A549 (cell line): ENCODE data around the gene SLC38A2. TPM values are rescaled to one million over a fixed set of nuclear protein-coding genes. Genes with fewer than 3 reads are reported as not detected.

Source experiments
- ATAC-seq, 2 experiments: fragments of 200-7000 bp in 1 of 2; fragments of >200 bp in 1 of 2; cut with Nextera tagmentation in 1 of 2; cut with Tn5 transposase in 1 of 2; 3 replicates each; pipeline versions ENCODE4 v1.8.0 to v1.9.1; 2018 to 2020; ENCODE audit warnings: mild to moderate bottlenecking in 1 of 2, moderate library complexity in 1 of 2
- CTCF ChIA-PET: fragments of 300-600 bp; sonication (Branson Sonifier 250); formaldehyde crosslinking; extraction: SDS; loops from one replicate; lab custom pipeline; 2021; ENCODE audit warnings: antibody characterized with exemption, inconsistent platforms; lab: Yijun Ruan, JAX
- POLR2A ChIA-PET: fragments of 350-600 bp; formaldehyde crosslinking; extraction: SDS; loops from one replicate; lab custom pipeline; 2021; ENCODE audit warnings: antibody characterized with exemption, inconsistent platforms; lab: Yijun Ruan, JAX
- DNase-seq, 2 experiments: peaks; one replicate each; pipeline versions ENCODE4 v3.0.0 to v3.0.0-alpha.2; 2011 to 2016; ENCODE audit warnings: low read depth in 1 of 2, low spot score in 1 of 2
- FAIRE-seq: peaks from 2 replicates; lab custom pipeline; 2011; peaks lifted over from hg19 to GRCh38; lab: Jason Lieb, UNC
- H3K27ac ChIP-seq, 2 experiments: fragments of >200 bp; sonication (Bioruptor Twin); formaldehyde crosslinking; 3 replicates each; pipeline ENCODE4 v1.5.1; 2016 to 2017
- H3K4me1 ChIP-seq: fragments of >200 bp; sonication (Bioruptor Twin); formaldehyde crosslinking; 3 replicates; pipeline ENCODE4 v1.6.1; 2016
- H3K4me2 ChIP-seq: fragments of >200 bp; sonication (Bioruptor Twin); formaldehyde crosslinking; 3 replicates; pipeline ENCODE4 v1.6.1; 2016
- H3K4me3 ChIP-seq: fragments of >200 bp; sonication (Bioruptor Twin); formaldehyde crosslinking; 3 replicates; pipeline ENCODE4 v1.5.1; 2016
- H3K9me3 ChIP-seq: fragments of >200 bp; sonication (Bioruptor Twin); formaldehyde crosslinking; 3 replicates; pipeline ENCODE4 v1.6.1; 2016
- BCL3 ChIP-seq: fragments of >200 bp; sonication (Bioruptor Twin); formaldehyde crosslinking; IDR thresholded peaks from 3 replicates; pipeline ENCODE4 v1.6.1; 2016
- ELK1 ChIP-seq: fragments of 150-350 bp; IDR thresholded peaks from 2 replicates; pipeline ENCODE4 v1.6.1; 2014; ENCODE audit warnings: low read depth, mild to moderate bottlenecking, low read length
- ESRRA ChIP-seq: fragments of 150-350 bp; IDR thresholded peaks from 2 replicates; pipeline ENCODE4 v1.6.1; 2014; ENCODE audit warnings: mild to moderate bottlenecking, low read length, borderline replicate concordance
- FOSL2 ChIP-seq, 2 experiments: fragments of 450-650 bp in 1 of 2; fragments of >200 bp in 1 of 2; sonication (Bioruptor Twin) in 1 of 2; formaldehyde crosslinking; IDR thresholded peaks; 2 replicates each; pipeline versions ENCODE4 v1.5.0 to v1.6.1; 2016 to 2020; ENCODE audit warnings: mild to moderate bottlenecking in 1 of 2, moderate library complexity in 1 of 2
- FOXS1 ChIP-seq: fragments of 250-450 bp; sonication (Bioruptor Pico); IDR thresholded peaks from 2 replicates; pipeline ENCODE4 v1.5.0; 2020; ENCODE audit warnings: mild to moderate bottlenecking, moderate library complexity
- HES2 ChIP-seq: fragments of >200 bp; sonication (Bioruptor Twin); formaldehyde crosslinking; IDR thresholded peaks from 2 replicates; pipeline ENCODE4 v1.6.1; 2016
- HOXA7 ChIP-seq: fragments of 250-450 bp; sonication (Bioruptor Pico); IDR thresholded peaks from 2 replicates; pipeline ENCODE4 v1.5.0; 2020; ENCODE audit warnings: mild to moderate bottlenecking, moderate library complexity
- HOXB5 ChIP-seq: fragments of 250-450 bp; sonication (Bioruptor Pico); IDR thresholded peaks from 2 replicates; pipeline ENCODE4 v1.5.0; 2020; ENCODE audit warnings: mild to moderate bottlenecking, moderate library complexity
- KDM5A ChIP-seq: fragments of 200-600 bp; sonication (generic); IDR thresholded peaks from 2 replicates; pipeline ENCODE4 v1.6.1; 2016; ENCODE audit warnings: antibody characterized with exemption, mild to moderate bottlenecking
- MAX ChIP-seq: IDR thresholded peaks from 2 replicates; pipeline ENCODE4 v1.6.1; 2012
- MAZ ChIP-seq: fragments of 150-350 bp; IDR thresholded peaks from 2 replicates; pipeline ENCODE4 v1.6.1; 2014; ENCODE audit warnings: antibody characterized with exemption, low read depth, low read length, borderline replicate concordance
- NFE2L2 ChIP-seq: fragments of 150-350 bp; conservative IDR thresholded peaks from 2 replicates; pipeline ENCODE4 v1.6.1; 2014; ENCODE audit warnings: low read length
- PBX3 ChIP-seq: IDR thresholded peaks from 2 replicates; pipeline ENCODE4 v1.6.1; 2012
- POLR2A ChIP-seq: IDR thresholded peaks from 2 replicates; pipeline ENCODE4 v1.6.1; 2012; ENCODE audit warnings: mild to moderate bottlenecking, low read length
- POLR2AphosphoS2 ChIP-seq: conservative IDR thresholded peaks from 2 replicates; pipeline ENCODE4 v1.6.1; 2012; ENCODE audit warnings: low read length, improper control_type of control experiment, inconsistent platforms
- RAD21 ChIP-seq, 2 experiments: fragments of >200 bp in 1 of 2; sonication (Bioruptor Twin) in 1 of 2; formaldehyde crosslinking in 1 of 2; IDR thresholded peaks in 1 of 2; conservative IDR thresholded peaks in 1 of 2; 2 replicates in 1 of 2; 3 replicates in 1 of 2; pipeline ENCODE4 v1.6.1; 2012 to 2018; ENCODE audit warnings: inconsistent platforms in 1 of 2
- RFX5 ChIP-seq: fragments of 450-650 bp; IDR thresholded peaks from 2 replicates; pipeline ENCODE4 v1.7.1; 2014; ENCODE audit warnings: antibody characterized with exemption, mild to moderate bottlenecking, moderate library complexity
- SREBF2 ChIP-seq: fragments of 450-650 bp; IDR thresholded peaks from 2 replicates; pipeline ENCODE4 v1.6.1; 2014; ENCODE audit warnings: mild to moderate bottlenecking, moderate library complexity
- USF2 ChIP-seq: fragments of 450-650 bp; IDR thresholded peaks from 2 replicates; pipeline ENCODE4 v1.6.1; 2014; ENCODE audit warnings: antibody characterized with exemption
- ZNF302 ChIP-seq: fragments of 250-450 bp; sonication (Bioruptor Pico); IDR thresholded peaks from 2 replicates; pipeline ENCODE4 v1.9.0; 2021; ENCODE audit warnings: inconsistent platforms, mild to moderate bottlenecking, moderate library complexity
- WGBS: methylation state at CpG from one replicate; pipeline ENCODE4 v1.1.6; 2017; ENCODE audit errors: missing lambda C conversion rate; 5-methylcytosine and 5-hydroxymethylcytosine counted together
- polyA plus RNA-seq, 4 experiments: library from polyadenylated mRNA; depleted of rRNA in 3 of 4; stranded (reverse); fragments of >200 nt; fragmentation: RNase III in 1 of 4; extraction: RNeasy Plus Mini Kit Qiagen cat#74134 plus additional on column Dnase treatment in 1 of 4; gene quantifications; 2 replicates in 3 of 4; 3 replicates in 1 of 4; pipeline ENCODE4 v1.2.3, GENCODE V29; 2011 to 2017

SLC38A2 gene
- polyA plus RNA-seq, 2 of the 4 experiments (the other 2 are of a cell fraction), result 187 to 519 TPM

GRCh38 chr12:46419675-46420074 is 47.1 kb upstream of the SLC38A2 start:
- Histone ChIP-seq H3K4me3 (no peak overlapping the region), H3K4me1 (no peaks in the 10 kb centered on the region), H3K27ac (no peak overlapping the region), H3K9me3 (no peaks in the 10 kb centered on the region), H3K4me2 (no peak overlapping the region)
- ATAC-seq, result no peak
- ChIA-PET CTCF (no interaction called here), POLR2A (no interaction called here)
- no peak for FAIRE-seq
- 75% methylated on average over 1 of the region's 1 CpG for WGBS
- DNase-seq, result no peak
- TF ChIP-seq ELK1 (no peak), FOXS1 (CRISPR knock-in tag) (no peak), RAD21 (conservative IDR thresholded peaks at IDR 0.05 in 1 of 2, IDR thresholded peaks at IDR 0.05 in 1 of 2) (no peak), USF2 (no peak), HES2 (no peak), MAZ (no peak)

- WGBS, result 89% methylated on average over 4 of the region's 4 CpGs
- H3K27ac ChIP-seq, result no peak overlapping the region
- ATAC-seq (no peak), DNase-seq (no peak), FAIRE-seq (no peak)
- TF ChIP-seq POLR2AphosphoS2 (no peak), PBX3 (no peak), NFE2L2 (no peak), ESRRA (no peak), FOSL2 (IDR thresholded peaks at IDR 0.05) (no peak), FOSL2 (CRISPR knock-in tag; IDR thresholded peaks at IDR 0.05) (no peak), HOXB5 (CRISPR knock-in tag) (no peak), ZNF302 (CRISPR knock-in tag) (no peak), BCL3 (no peak), POLR2A (no peak), HOXA7 (CRISPR knock-in tag) (no peak), MAX (no peak), SREBF2 (no peak), MAZ (no peak), RFX5 (no peak), KDM5A (no peak)
- ChIA-PET POLR2A (no interaction called here), CTCF (interaction anchor here (0.9 to 2.3 kb wide), 2 partner anchors 30 to 262 kb away, joined by 3 to 5 read pairs; no protein-coding TSS in a partner anchor)
- no peak overlapping the region for H3K4me3 ChIP-seq
- no peaks in the 10 kb centered on the region for H3K4me1 ChIP-seq
- H3K9me3 ChIP-seq, result no peaks in the 10 kb centered on the region
- no peak overlapping the region for H3K4me2 ChIP-seq
These were observed 43.0 kb upstream of the SLC38A2 start for GRCh38 chr12:46415552-46415951.
